H1 (cell line): Measurements from ENCODE around the gene KCNT1. TPM values are rescaled to one million over a fixed set of nuclear protein-coding genes. Genes with fewer than 3 reads are reported as not detected.

Experiments
- GABPA ChIP-seq: IDR thresholded peaks from 2 replicates; pipeline ENCODE4 v1.6.1; 2011; ENCODE audit warnings: mild to moderate bottlenecking, low read length, moderate library complexity, borderline replicate concordance; ENCODE audit not compliant: insufficient read depth
- POLR2AphosphoS5 ChIP-seq: IDR thresholded peaks from 2 replicates; pipeline ENCODE4 v1.6.1; 2011; ENCODE audit warnings: low read depth, low read length
- TAF7 ChIP-seq: optimal IDR thresholded peaks from 2 replicates; pipeline ENCODE3; 2011; ENCODE audit warnings: low read depth, mild to moderate bottlenecking, inconsistent platforms, low read length, moderate library complexity, borderline replicate concordance
- polyA plus RNA-seq, 7 experiments: library from polyadenylated mRNA; depleted of rRNA in 3 of 7; stranded (reverse) in 5 of 7; unstranded in 2 of 7; fragments of >200 nt in 5 of 7; fragments of 200-250 nt in 2 of 7; gene quantifications; 1 replicate in 5 of 7; 2 replicates in 1 of 7; 4 replicates in 1 of 7; pipeline versions ENCODE4 v1.2.1 to v1.2.3, GENCODE V29; 2011 to 2013; ENCODE audit warnings: missing spikeins in 2 of 7, mixed read lengths in 2 of 7
- total RNA-seq: library from RNA; stranded (reverse); fragmentation: NEBNext Ultra II Directional; extraction: Animal tissue kit (Norgen Biotek cat#: 25700); gene quantifications from 2 replicates; pipeline ENCODE4 v1.2.1, GENCODE V29; 2021

Gene KCNT1
- total and polyA plus RNA-seq, 2 of the 8 experiments (the other 6 are each of a cell fraction or from before 2014, with no cell fraction given) = 0.13 to 0.20 TPM

DNA sequence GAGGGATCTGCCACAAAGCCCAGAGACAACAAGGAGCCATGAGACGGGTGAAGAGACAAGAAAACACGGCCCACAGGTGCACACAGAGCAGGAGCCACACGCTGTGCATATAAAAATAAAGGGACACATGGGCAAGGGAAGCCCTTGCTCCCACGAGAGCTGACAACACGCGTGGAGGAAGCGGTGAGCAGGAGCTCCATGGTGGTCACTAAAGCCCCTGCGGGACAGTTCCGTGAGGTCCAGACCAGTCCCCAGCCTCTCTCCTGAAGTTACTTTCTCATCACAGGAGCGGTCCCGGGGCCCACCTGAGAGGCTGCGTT lies 114.6 kb downstream of the KCNT1 start (continued):
- TF ChIP-seq TAF7 (no peak), POLR2AphosphoS5 (no peak), GABPA (no peak)
- TF ChIP-seq, all 59 proteins: peak for 0
